HepG2 (cell line): ENCODE results near the gene KRT15. TPM values are rescaled to one million over a fixed set of nuclear protein-coding genes. Genes with fewer than 3 reads are reported as not detected.

ENCODE experiments used
- ATAC-seq: fragments of 200-7000 bp; cut with Tn5 transposase; 3 replicates; pipeline ENCODE4 v1.9.1; 2020; ENCODE audit warnings: mild to moderate bottlenecking, moderate library complexity
- BruUV-seq: library from RNA; stranded (reverse); fragments of 400-500 nt; replicated peaks from 2 replicates; lab custom pipeline; 2021; lab: Mats Ljungman, UMichigan
- CTCF ChIA-PET: fragments of 300-600 bp; formaldehyde crosslinking; extraction: SDS; loops from one replicate; lab custom pipeline; 2021; ENCODE audit warnings: low total read pairs, inconsistent platforms, low intra/inter-chr PET ratio; lab: Yijun Ruan, JAX
- POLR2A ChIA-PET: fragments of 350-600 bp; sonication (Branson Sonifier 250); formaldehyde crosslinking; loops from one replicate; lab custom pipeline; 2020; ENCODE audit warnings: antibody characterized with exemption, inconsistent platforms; lab: Yijun Ruan, JAX
- DNase-seq: peaks from one replicate; pipeline ENCODE4 v3.0.0-alpha.2; 2015; ENCODE audit warnings: low spot score
- FAIRE-seq: peaks from 3 replicates; lab custom pipeline; 2011; peaks lifted over from hg19 to GRCh38; lab: Jason Lieb, UNC
- H2AFZ ChIP-seq: one replicate; pipeline ENCODE4 v1.6.1; 2011; ENCODE audit warnings: low read length, inconsistent platforms
- H3K27ac ChIP-seq: fragments of 300-600 bp; 3 replicates; pipeline ENCODE4 v1.8.0; 2011; ENCODE audit warnings: mixed run types, mild to moderate bottlenecking, mixed read lengths, low read length, inconsistent platforms; ENCODE audit not compliant: insufficient read depth; ENCODE audit errors: extremely low read length
- H3K27me3 ChIP-seq, 2 experiments: fragments of 200-600 bp in 1 of 2; 2 replicates in 1 of 2; 3 replicates in 1 of 2; pipeline versions ENCODE4 v1.6.0 to v1.8.0; 2011; ENCODE audit warnings: low read length in 2 of 2, mild to moderate bottlenecking in 2 of 2, moderate library complexity in 2 of 2, inconsistent platforms in 1 of 2; ENCODE audit not compliant: insufficient read depth in 2 of 2, control insufficient read depth in 1 of 2
- H3K36me3 ChIP-seq, 2 experiments: fragments of 200-600 bp in 1 of 2; replicated peaks in 1 of 2; 2 replicates in 1 of 2; 3 replicates in 1 of 2; pipeline versions ENCODE4 v1.5.1 to v1.8.0; 2011; ENCODE audit warnings: low read length in 2 of 2, inconsistent platforms in 1 of 2; ENCODE audit not compliant: insufficient read depth in 2 of 2, control insufficient read depth in 1 of 2
- H3K4me1 ChIP-seq: 2 replicates; pipeline ENCODE4 v1.5.1; 2012; ENCODE audit warnings: low read length, inconsistent platforms; ENCODE audit not compliant: insufficient read depth
- H3K4me2 ChIP-seq: 2 replicates; pipeline ENCODE4 v1.6.0; 2011; ENCODE audit warnings: low read depth, low read length, inconsistent platforms
- H3K4me3 ChIP-seq, 3 experiments: fragments of 200-600 bp in 1 of 3; sonication (generic), shearing (Covaris generic) in 1 of 3; replicated peaks in 1 of 3; 2 replicates each; pipeline ENCODE4 v1.5.1; 2011 to 2016; ENCODE audit warnings: low read length in 3 of 3, inconsistent platforms in 2 of 3, low read depth in 2 of 3, mild to moderate bottlenecking in 2 of 3, control low read depth in 1 of 3, mixed read lengths in 1 of 3; ENCODE audit not compliant: insufficient read depth in 1 of 3
- H3K79me2 ChIP-seq: one replicate; pipeline ENCODE4 v1.6.1; 2011; ENCODE audit warnings: low read length, inconsistent platforms; ENCODE audit not compliant: insufficient read depth
- H3K9ac ChIP-seq: 2 replicates; pipeline ENCODE4 v1.6.0; 2011; ENCODE audit warnings: mild to moderate bottlenecking, low read depth, low read length, inconsistent platforms; ENCODE audit not compliant: insufficient read depth
- H3K9me3 ChIP-seq: 2 replicates; pipeline ENCODE4 v1.5.1; 2012; ENCODE audit warnings: mild to moderate bottlenecking, low read length
- H4K20me1 ChIP-seq: 2 replicates; pipeline ENCODE4 v1.6.0; 2011; ENCODE audit warnings: inconsistent platforms, mild to moderate bottlenecking, low read length, moderate library complexity; ENCODE audit not compliant: insufficient read depth
- CHD4 ChIP-seq: fragments of 200-600 bp; sonication (generic); IDR thresholded peaks from 2 replicates; pipeline ENCODE4 v1.7.0; 2017; ENCODE audit warnings: mild to moderate bottlenecking, low read length, borderline replicate concordance
- PAXIP1 ChIP-seq: sonication (generic); formaldehyde crosslinking; conservative IDR thresholded peaks from 2 replicates; pipeline ENCODE4 v1.4.0; 2020; ENCODE audit warnings: mild to moderate bottlenecking, missing genetic modification reagents, moderate library complexity
- PHB2 ChIP-seq: fragments of 450-650 bp; IDR thresholded peaks from 2 replicates; pipeline ENCODE4 v1.6.1; 2018; ENCODE audit not compliant: partially characterized antibody
- SAP130 ChIP-seq: IDR thresholded peaks from 2 replicates; pipeline ENCODE4 v1.6.1; 2016; ENCODE audit warnings: low read depth
- ZBTB3 ChIP-seq: sonication (generic); formaldehyde crosslinking; IDR thresholded peaks from 2 replicates; pipeline ENCODE4 v1.4.0; 2020; ENCODE audit warnings: low read depth, mild to moderate bottlenecking, moderate library complexity, missing genetic modification reagents, borderline replicate concordance
- ZNF101 ChIP-seq: sonication (generic); formaldehyde crosslinking; IDR thresholded peaks from 2 replicates; pipeline ENCODE4 v1.4.0; 2020; ENCODE audit warnings: mild to moderate bottlenecking, low read depth, missing genetic modification reagents, borderline replicate concordance
- ZNF549 ChIP-seq: sonication (generic); formaldehyde crosslinking; IDR thresholded peaks from 2 replicates; pipeline ENCODE4 v1.5.0; 2020; ENCODE audit warnings: missing genetic modification reagents
- WGBS: methylation state at CpG from one replicate; pipeline ENCODE4 v1.1.6; 2017; ENCODE audit warnings: low lambda C conversion rate; 5-methylcytosine and 5-hydroxymethylcytosine counted together
- in situ Hi-C: cut with HindIII; loops from 2 replicates; pipeline ENCODE4 v1.10.0; 2017; ENCODE audit warnings: low pct_unique_long_range_greater_than_20kb; ENCODE audit not compliant: extremely low pct_ligation_motif_present
- intact Hi-C: fragments of 100-400 bp; cut with micrococcal nuclease; formaldehyde crosslinking; loops from one replicate; pipeline ENCODE4 v1.10.0; 2022; ENCODE audit not compliant: unreplicated experiment
- polyA plus RNA-seq, 8 experiments: library from polyadenylated mRNA; depleted of rRNA in 3 of 8; stranded (reverse) in 7 of 8; unstranded in 1 of 8; fragments of >200 nt; fragmentation: Illumina TruSeq in 4 of 8; extraction: Trizol in 4 of 8; gene quantifications; 2 replicates each; pipeline versions ENCODE4 v1.2.1 to v1.2.3, GENCODE V29; 2011 to 2016; ENCODE audit warnings: low read depth in 4 of 8, missing spikeins in 1 of 8, mixed read lengths in 1 of 8; ENCODE audit not compliant: insufficient read depth in 1 of 8
- total RNA-seq, 5 experiments: library from RNA; depleted of rRNA; stranded (reverse); fragments of >200 nt; fragmentation: Illumina TruSeq; extraction: Trizol; gene quantifications; 2 replicates each; pipeline ENCODE4 v1.2.3, GENCODE V29; 2016; ENCODE audit warnings: low read depth in 1 of 5
- TF ChIP-seq, protein P1 (sequence below): IDR thresholded peaks from 2 replicates; pipeline ENCODE4 v1.6.1; 2016; ENCODE audit warnings: control low read depth

The KRT15 gene
- total and polyA plus RNA-seq, 2 of the 13 experiments (the other 11 are each of a cell fraction or from before 2014, with no cell fraction given) = 0.46 to 0.63 TPM

GRCh38 chr17:41464682-41465081 lies 54.0 kb downstream of the KRT15 start:
- H2AFZ ChIP-seq = no peak overlapping the region
- no peak for ATAC-seq
- H4K20me1 ChIP-seq = no peaks in the 10 kb centered on the region
- H3K9ac ChIP-seq = no peak overlapping the region
- H3K27ac ChIP-seq = no peak overlapping the region
- ChIA-PET POLR2A (no interaction called here), CTCF (no interaction called here)
- no peak overlapping the region for H3K4me3 ChIP-seq
- in situ Hi-C loops (no loop called here), intact Hi-C loops (no loop called here)
- H3K79me2 ChIP-seq = no peaks in the 10 kb centered on the region
- no peak for TF ChIP-seq PAXIP1 (CRISPR knock-in tag)
- TF ChIP-seq PHB2 = no peak
- TF ChIP-seq ZBTB3 (CRISPR knock-in tag) = no peak
- TF ChIP-seq SAP130 (CRISPR knock-in tag) = no peak
- TF ChIP-seq CHD4 = no peak
- TF ChIP-seq ZNF101 (CRISPR knock-in tag) = no peak
- TF ChIP-seq ZNF549 (CRISPR knock-in tag) = no peak
- TF ChIP-seq, protein P1, sequence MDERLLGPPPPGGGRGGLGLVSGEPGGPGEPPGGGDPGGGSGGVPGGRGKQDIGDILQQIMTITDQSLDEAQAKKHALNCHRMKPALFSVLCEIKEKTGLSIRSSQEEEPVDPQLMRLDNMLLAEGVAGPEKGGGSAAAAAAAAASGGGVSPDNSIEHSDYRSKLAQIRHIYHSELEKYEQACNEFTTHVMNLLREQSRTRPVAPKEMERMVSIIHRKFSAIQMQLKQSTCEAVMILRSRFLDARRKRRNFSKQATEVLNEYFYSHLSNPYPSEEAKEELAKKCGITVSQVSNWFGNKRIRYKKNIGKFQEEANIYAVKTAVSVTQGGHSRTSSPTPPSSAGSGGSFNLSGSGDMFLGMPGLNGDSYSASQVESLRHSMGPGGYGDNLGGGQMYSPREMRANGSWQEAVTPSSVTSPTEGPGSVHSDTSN = no peak
- 1% methylated on average over 6 of the region's 6 CpGs for WGBS
- H3K9me3 ChIP-seq = no peaks in the 10 kb centered on the region
- no TSS peak for BruUV-seq
- H3K4me1 ChIP-seq = no peaks in the 10 kb centered on the region
- no peak overlapping the region for H3K4me2 ChIP-seq
- H3K36me3 ChIP-seq = no peaks in the 10 kb centered on the region
- peaks cover 2 to 43% of the 10 kb centered on the region in 2 experiments; a peak in 3 of 5 replicates for H3K27me3 ChIP-seq
- no peak for FAIRE-seq
- no peak for DNase-seq
